ENCODE results near the gene SSU72. TPM values are rescaled to one million over a fixed set of nuclear protein-coding genes. Genes with fewer than 3 reads are reported as not detected.

SSU72 gene
- total RNA-seq, 1 donor from 2014 or later = 54.0 TPM

- DNase-seq (ENCODE audit: low read depth) = no peak
- Histone ChIP-seq H3K4me3 (ENCODE audit: low read depth, low read length) (no peak overlapping the region), H3K27me3 (ENCODE audit: control insufficient read depth, insufficient read depth, low read length) (no peaks in the 10 kb centered on the region), H3K36me3 (ENCODE audit: control insufficient read depth, insufficient read depth, low read length) (no peaks in the 10 kb centered on the region)
- no peak for TF ChIP-seq CTCF (IDR thresholded peaks at IDR 0.05; ENCODE audit: insufficient read depth, low read length, severe bottlenecking)
- FAIRE-seq = no peak
These were observed 28.4 kb upstream of the SSU72 start for GRCh38 chr1:1602968-1603506.

- DNase-seq (ENCODE audit: low read depth) (no peak), FAIRE-seq (no peak)
- H3K36me3 ChIP-seq (ENCODE audit: control insufficient read depth, insufficient read depth, low read length) = no peaks in the 10 kb centered on the region
- no peak overlapping the region for H3K4me3 ChIP-seq (ENCODE audit: low read depth, low read length)
- no peak for TF ChIP-seq CTCF (IDR thresholded peaks at IDR 0.05; ENCODE audit: insufficient read depth, low read length, severe bottlenecking)
- no peaks in the 10 kb centered on the region for H3K27me3 ChIP-seq (ENCODE audit: control insufficient read depth, insufficient read depth, low read length)
These were observed 27.8 kb upstream of the SSU72 start for GRCh38 chr1:1602304-1602967.

- peaks cover 3% of the 10 kb centered on the region for H3K27me3 ChIP-seq (ENCODE audit: control insufficient read depth, insufficient read depth, low read length)
- no peaks in the 10 kb centered on the region for H3K36me3 ChIP-seq (ENCODE audit: control insufficient read depth, insufficient read depth, low read length)
- no peak overlapping the region for H3K4me3 ChIP-seq (ENCODE audit: low read depth, low read length)
- TF ChIP-seq CTCF (IDR thresholded peaks at IDR 0.05; ENCODE audit: insufficient read depth, low read length, severe bottlenecking) = no peak
- DNase-seq (ENCODE audit: low read depth) = no peak
- FAIRE-seq = no peak
These were observed 27.1 kb upstream of the SSU72 start for GRCh38 chr1:1601564-1602303.

- peaks cover 8% of the 10 kb centered on the region for H3K27me3 ChIP-seq (ENCODE audit: control insufficient read depth, insufficient read depth, low read length)
- no peak overlapping the region for H3K4me3 ChIP-seq (ENCODE audit: low read depth, low read length)
- FAIRE-seq (no peak), DNase-seq (ENCODE audit: low read depth) (no peak)
- H3K36me3 ChIP-seq (ENCODE audit: control insufficient read depth, insufficient read depth, low read length) = no peaks in the 10 kb centered on the region
- no peak for TF ChIP-seq CTCF (IDR thresholded peaks at IDR 0.05; ENCODE audit: insufficient read depth, low read length, severe bottlenecking)
These were observed 26.3 kb upstream of the SSU72 start for GRCh38 chr1:1600861-1601563.

GRCh38 chr1:1599935-1600860 is 25.5 kb upstream of the SSU72 start, which contains the start of gene FNDC10:
FNDC10 (minus strand) TSS chr1:1600135; CDS start chr1:1600015, 120 bp downstream.
- peaks cover 8% of the 10 kb centered on the region for H3K27me3 ChIP-seq (ENCODE audit: control insufficient read depth, insufficient read depth, low read length)
- no peak for TF ChIP-seq CTCF (IDR thresholded peaks at IDR 0.05; ENCODE audit: insufficient read depth, low read length, severe bottlenecking)
- H3K4me3 ChIP-seq (ENCODE audit: low read depth, low read length) = peak within 1 kb of the TSS; percentile 35
- no peak for FAIRE-seq
- no peaks in the 10 kb centered on the region for H3K36me3 ChIP-seq (ENCODE audit: control insufficient read depth, insufficient read depth, low read length)
- no peak for DNase-seq (ENCODE audit: low read depth)

Measured in bronchial epithelial cell (primary cell).